ENCODE results near the gene SLC19A1. TPM values are rescaled to one million over a fixed set of nuclear protein-coding genes. Genes with fewer than 3 reads are reported as not detected.

The SLC19A1 gene
- total RNA-seq, 1 experiment from 2014 or later = 25.0 TPM

DNA sequence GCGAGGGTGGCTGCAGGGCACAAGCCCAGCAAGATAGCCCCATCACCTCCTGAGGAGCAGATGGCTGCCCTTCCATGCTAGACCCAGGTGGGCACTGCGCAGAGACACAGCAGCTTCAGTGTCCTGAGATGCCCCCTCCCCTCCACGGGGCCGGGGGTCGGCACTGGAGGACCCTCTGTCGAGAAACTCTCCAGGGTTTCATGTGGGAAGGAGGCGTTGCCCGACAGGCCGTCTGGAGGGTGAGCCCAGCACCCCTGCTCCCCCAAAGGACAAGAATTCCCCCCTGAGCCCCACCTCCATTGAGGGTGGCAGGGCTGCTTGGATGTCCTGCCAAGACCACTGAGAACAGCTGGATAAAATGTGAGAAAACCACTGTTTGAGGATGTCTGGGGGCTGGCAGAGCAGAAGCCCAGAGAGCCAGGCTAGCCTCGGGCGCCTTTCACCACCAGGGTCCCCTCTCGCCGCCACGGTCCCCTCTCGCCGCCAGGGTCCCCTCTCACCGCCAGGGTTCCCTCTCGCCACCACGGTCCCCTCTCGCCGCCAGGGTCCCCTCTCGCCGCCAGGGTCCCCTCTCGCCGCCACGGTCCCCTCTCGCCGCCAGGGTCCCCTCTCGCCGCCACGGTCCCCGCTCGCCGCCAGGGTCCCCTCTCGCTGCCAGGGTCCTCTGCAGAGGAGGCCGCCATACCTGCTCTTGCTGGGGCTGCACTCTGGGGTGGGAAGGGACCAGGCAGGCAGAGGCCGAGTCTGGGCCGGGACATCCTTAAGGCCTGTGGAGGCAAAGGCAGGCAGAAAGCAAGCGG lies 44.2 kb downstream of the SLC19A1 start:
- H3K36me3 ChIP-seq (ENCODE audit: low read depth) = no peaks in the 10 kb centered on the region
- H3K79me2 ChIP-seq (ENCODE audit: low read depth) = no peaks in the 10 kb centered on the region
- no peaks in the 10 kb centered on the region for H3K9me3 ChIP-seq (ENCODE audit: insufficient read depth, low read depth)
- CTCF ChIA-PET = no interaction called here
- no peak overlapping the region for H3K4me2 ChIP-seq
- no peak overlapping the region for H3K4me3 ChIP-seq
- no peaks in the 10 kb centered on the region for H3K27me3 ChIP-seq (ENCODE audit: insufficient read depth, low read depth)
- TF ChIP-seq, protein P1, sequence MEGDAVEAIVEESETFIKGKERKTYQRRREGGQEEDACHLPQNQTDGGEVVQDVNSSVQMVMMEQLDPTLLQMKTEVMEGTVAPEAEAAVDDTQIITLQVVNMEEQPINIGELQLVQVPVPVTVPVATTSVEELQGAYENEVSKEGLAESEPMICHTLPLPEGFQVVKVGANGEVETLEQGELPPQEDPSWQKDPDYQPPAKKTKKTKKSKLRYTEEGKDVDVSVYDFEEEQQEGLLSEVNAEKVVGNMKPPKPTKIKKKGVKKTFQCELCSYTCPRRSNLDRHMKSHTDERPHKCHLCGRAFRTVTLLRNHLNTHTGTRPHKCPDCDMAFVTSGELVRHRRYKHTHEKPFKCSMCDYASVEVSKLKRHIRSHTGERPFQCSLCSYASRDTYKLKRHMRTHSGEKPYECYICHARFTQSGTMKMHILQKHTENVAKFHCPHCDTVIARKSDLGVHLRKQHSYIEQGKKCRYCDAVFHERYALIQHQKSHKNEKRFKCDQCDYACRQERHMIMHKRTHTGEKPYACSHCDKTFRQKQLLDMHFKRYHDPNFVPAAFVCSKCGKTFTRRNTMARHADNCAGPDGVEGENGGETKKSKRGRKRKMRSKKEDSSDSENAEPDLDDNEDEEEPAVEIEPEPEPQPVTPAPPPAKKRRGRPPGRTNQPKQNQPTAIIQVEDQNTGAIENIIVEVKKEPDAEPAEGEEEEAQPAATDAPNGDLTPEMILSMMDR (conservative IDR thresholded peaks at IDR 0.05) = no peak
- TF ChIP-seq EZH2 (IDR thresholded peaks at IDR 0.05; ENCODE audit: low read depth) = no peak
- no TSS peak for BruUV-seq (replicated peaks)
- no peaks in the 10 kb centered on the region for H4K20me1 ChIP-seq (ENCODE audit: insufficient read depth)
- no peak overlapping the region for H2AFZ ChIP-seq
- H3K27ac ChIP-seq = no peak overlapping the region
- intact Hi-C loops (cut with micrococcal nuclease; ENCODE audit: unreplicated experiment) = no loop called here
- no peaks in the 10 kb centered on the region for H3F3A ChIP-seq (ENCODE audit: insufficient read depth, low read depth)
- no peak for DNase-seq
- H3K9me2 ChIP-seq (ENCODE audit: insufficient read depth) = no peaks in the 10 kb centered on the region
- H3K4me1 ChIP-seq (replicated peaks; ENCODE audit: insufficient read depth) = no peaks in the 10 kb centered on the region
- POLR2A ChIA-PET (ENCODE audit: unreplicated experiment) = no interaction called here

DNA sequence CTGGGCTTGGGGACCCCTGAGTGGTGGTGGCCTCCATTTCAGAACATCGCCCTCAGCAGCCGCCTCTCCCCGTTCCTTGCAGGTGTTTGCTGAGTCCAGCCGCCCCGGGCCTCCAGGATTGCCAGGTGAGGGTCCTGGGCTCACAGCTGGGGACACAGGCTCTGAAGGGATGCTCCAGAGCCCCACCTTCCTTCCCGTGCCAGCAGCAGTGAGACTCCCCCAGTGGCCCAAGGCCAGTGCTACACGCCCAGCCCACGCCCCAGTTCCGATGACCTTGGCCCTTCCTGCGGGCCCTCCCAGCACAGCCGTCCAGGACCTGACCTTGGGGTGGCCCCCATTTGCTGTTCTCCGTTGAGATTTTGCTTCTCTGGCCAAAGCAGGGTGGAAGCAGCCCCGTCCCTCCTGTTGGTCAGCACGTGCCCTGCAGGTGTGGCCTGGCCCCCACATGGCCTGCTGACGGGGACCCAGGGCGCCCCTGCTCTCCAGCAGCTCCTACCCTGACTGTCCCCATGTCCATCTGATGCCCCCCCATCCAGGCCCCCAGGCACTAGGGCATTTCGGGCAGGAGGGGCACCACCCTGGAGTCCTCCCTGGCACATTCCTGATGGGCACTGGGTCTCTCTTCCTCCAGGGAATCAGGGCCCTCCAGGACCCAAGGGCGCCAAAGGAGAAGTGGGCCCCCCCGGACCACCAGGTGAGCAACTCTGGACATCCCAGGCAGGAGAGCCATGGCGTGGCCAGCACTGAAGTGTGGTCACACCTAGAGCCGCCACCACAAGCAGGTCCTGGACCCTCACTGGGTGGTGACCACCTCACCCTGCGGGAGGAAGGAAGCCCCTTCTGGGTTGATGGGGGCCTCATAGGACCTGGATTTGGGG lies 45.0 kb downstream of the SLC19A1 start:
- no peaks in the 10 kb centered on the region for H3K9me3 ChIP-seq (ENCODE audit: insufficient read depth, low read depth)
- no peak overlapping the region for H3K4me2 ChIP-seq
- H3K4me1 ChIP-seq (replicated peaks; ENCODE audit: insufficient read depth) = no peaks in the 10 kb centered on the region
- no peaks in the 10 kb centered on the region for H3K9me2 ChIP-seq (ENCODE audit: insufficient read depth)
- ChIA-PET POLR2A (ENCODE audit: unreplicated experiment) (no interaction called here), CTCF (no interaction called here)
- H2AFZ ChIP-seq = no peak overlapping the region
- no peak for DNase-seq
- no peaks in the 10 kb centered on the region for H3K79me2 ChIP-seq (ENCODE audit: low read depth)
- no peaks in the 10 kb centered on the region for H3F3A ChIP-seq (ENCODE audit: insufficient read depth, low read depth)
- no peak overlapping the region for H3K4me3 ChIP-seq
- intact Hi-C loops (cut with micrococcal nuclease; ENCODE audit: unreplicated experiment) = no loop called here
- no TSS peak for BruUV-seq (replicated peaks)
- no peaks in the 10 kb centered on the region for H3K36me3 ChIP-seq (ENCODE audit: low read depth)
- TF ChIP-seq EZH2 (IDR thresholded peaks at IDR 0.05; ENCODE audit: low read depth) = no peak
- TF ChIP-seq, protein P1 (conservative IDR thresholded peaks at IDR 0.05) = no peak
- H3K27ac ChIP-seq = no peak overlapping the region
- H4K20me1 ChIP-seq (ENCODE audit: insufficient read depth) = no peaks in the 10 kb centered on the region
- no peaks in the 10 kb centered on the region for H3K27me3 ChIP-seq (ENCODE audit: insufficient read depth, low read depth)

DNA sequence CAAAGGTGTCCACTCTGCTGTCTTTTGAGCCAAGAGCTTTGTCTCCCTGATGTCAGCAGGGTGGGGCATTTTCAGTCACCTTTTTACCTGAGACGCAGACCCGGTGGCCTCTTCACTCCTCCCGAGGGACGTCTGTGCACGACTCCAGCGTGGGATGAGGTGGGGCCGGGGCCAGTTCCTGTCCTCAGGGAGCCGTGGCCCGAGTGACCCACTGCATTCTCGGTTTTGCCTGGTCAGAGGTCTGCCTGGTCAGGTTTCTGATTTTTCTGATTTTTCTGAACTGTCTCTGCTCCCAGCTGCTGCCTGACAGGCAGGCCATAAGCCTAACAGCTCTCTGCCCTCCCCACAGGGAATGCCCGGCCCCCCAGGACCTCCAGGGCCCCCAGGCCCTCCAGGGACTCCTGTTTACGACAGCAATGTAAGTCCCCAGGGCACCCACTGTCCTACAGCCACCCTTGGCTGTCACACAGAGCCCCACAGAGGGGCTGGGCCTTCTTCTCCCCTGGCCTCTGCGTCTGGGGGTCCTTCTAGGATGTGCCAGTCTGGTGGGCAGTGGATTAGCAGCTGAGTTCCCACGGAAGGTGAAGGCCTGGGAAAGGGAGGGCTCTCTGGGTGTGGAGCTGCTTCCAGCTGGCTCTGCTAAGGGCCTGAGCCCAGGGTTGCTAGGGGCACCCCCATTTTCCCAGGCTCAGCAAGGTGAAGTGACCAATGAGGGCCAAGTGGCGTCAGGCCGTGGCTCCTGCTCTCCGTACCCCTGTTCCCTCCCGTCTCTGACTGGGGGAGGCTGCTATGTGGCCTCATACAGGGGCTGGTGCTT lies 45.9 kb downstream of the SLC19A1 start:
- no peaks in the 10 kb centered on the region for H3K4me1 ChIP-seq (replicated peaks; ENCODE audit: insufficient read depth)
- TF ChIP-seq EZH2 (IDR thresholded peaks at IDR 0.05; ENCODE audit: low read depth) = no peak
- TF ChIP-seq, protein P1 (conservative IDR thresholded peaks at IDR 0.05) = no peak
- POLR2A ChIA-PET (ENCODE audit: unreplicated experiment) = no interaction called here
- no peak overlapping the region for H3K4me2 ChIP-seq
- no TSS peak for BruUV-seq (replicated peaks)
- no peak overlapping the region for H3K4me3 ChIP-seq
- intact Hi-C loops (cut with micrococcal nuclease; ENCODE audit: unreplicated experiment) = no loop called here
- no peak for DNase-seq
- H3K27ac ChIP-seq = no peak overlapping the region
- CTCF ChIA-PET = no interaction called here
- H3K9me2 ChIP-seq (ENCODE audit: insufficient read depth) = no peaks in the 10 kb centered on the region
- H3K36me3 ChIP-seq (ENCODE audit: low read depth) = no peaks in the 10 kb centered on the region
- H2AFZ ChIP-seq = no peak overlapping the region
- H4K20me1 ChIP-seq (ENCODE audit: insufficient read depth) = no peaks in the 10 kb centered on the region
- no peaks in the 10 kb centered on the region for H3K79me2 ChIP-seq (ENCODE audit: low read depth)
- H3K27me3 ChIP-seq (ENCODE audit: insufficient read depth, low read depth) = no peaks in the 10 kb centered on the region
- H3K9me3 ChIP-seq (ENCODE audit: insufficient read depth, low read depth) = no peaks in the 10 kb centered on the region
- no peaks in the 10 kb centered on the region for H3F3A ChIP-seq (ENCODE audit: insufficient read depth, low read depth)

Data from PC-9 (cell line).